Left cardiac atrium (tissue), 4 donors: ENCODE measurements around the gene PPM1J. TPM values are rescaled to one million over a fixed set of nuclear protein-coding genes. Genes with fewer than 3 reads are reported as not detected.

Experiments used
- ATAC-seq, 2 donors: fragments of 200-7000 bp; cut with Tn5 transposase; one replicate each; pipeline ENCODE4 v1.9.1; 2020; ENCODE audit warnings: mild to moderate bottlenecking in 2 of 2, moderate library complexity in 2 of 2
- DNase-seq: peaks from one replicate; pipeline ENCODE4 v3.0.0-alpha.2; 2020
- intact Hi-C, 2 donors: fragments of 100-400 bp; cut with DNase I; formaldehyde crosslinking; loops; one replicate each; pipeline versions ENCODE4 v1.14.1 to v1.15.1; 2022 to 2023
- total RNA-seq, 2 donors: library from RNA; stranded (reverse); fragmentation: NEBNext Ultra II Directional; extraction: Animal tissue kit (Norgen Biotek cat#: 25700); gene quantifications; one replicate each; pipeline ENCODE4 v1.2.1, GENCODE V29; 2021
- donor health status: DM: no; HTN: yes; CAD: no.
- donor health status: DM: no; HTN: yes; CAD: no; lungs with severe emphysema.
- donor health status: DM: yes; HTN: yes; CAD: no.
- donor health status: Dilated cardiomyopathy.

PPM1J gene
- total RNA-seq, 2 donors from 2014 or later, result 4.9 to 5.1 TPM

- DNase-seq (no peak), ATAC-seq (no peak)
- intact Hi-C loops, result loop anchor here in 1 of 2 donors (2.0 kb wide), 1 partner anchor 29 kb away; no protein-coding TSS in a partner anchor
Measured at GRCh38 chr1:112675728-112676381, 39.3 kb downstream of the PPM1J start.

DNA sequence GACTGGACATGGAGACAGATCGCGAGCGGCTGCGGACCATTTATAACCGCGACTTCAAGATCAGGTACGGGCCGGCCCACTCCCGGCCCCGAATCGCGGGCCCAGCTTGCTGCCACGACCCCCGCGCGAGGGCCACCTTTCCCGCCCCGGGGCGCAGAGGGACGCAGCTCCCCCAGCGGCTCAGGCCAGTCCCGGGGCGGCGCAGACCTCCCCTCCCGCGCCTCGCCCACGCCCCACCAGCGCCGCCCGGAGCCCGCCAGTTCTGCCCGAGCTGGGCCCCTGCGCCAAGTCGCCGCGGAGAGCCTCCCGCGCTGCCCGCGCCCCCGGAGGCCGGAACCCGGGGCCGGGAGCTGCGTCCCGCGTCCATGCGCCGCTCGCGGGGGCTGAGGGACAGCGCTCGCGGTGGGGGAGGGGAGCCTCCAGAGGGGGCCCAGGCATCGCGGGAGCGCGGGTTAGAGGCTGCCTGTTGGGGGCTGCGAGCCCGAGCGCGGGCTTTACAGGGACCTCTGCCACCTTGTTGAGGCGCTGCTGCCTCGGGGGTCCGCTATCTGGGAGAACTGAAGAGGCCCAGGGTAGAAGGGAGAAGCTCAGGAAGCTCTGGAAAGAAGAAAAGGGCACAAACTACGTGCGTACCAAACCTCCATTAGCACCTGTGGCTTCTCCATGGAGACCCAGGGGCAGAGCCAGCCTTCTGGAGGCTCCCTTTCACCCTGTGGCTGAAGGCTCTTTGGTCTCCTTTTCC lies 40.0 kb downstream of the PPM1J start:
- intact Hi-C loops, result loop anchor here in 1 of 2 donors (2.0 kb wide), 1 partner anchor 30 kb away; no protein-coding TSS in a partner anchor
- peak; percentile 68 for DNase-seq
- ATAC-seq, result peak; percentile 81 to 82

- ATAC-seq (peak; percentile 64 to 77), DNase-seq (peak; percentile 83)
- intact Hi-C loops, result loop anchor here in 1 of 2 donors (2.0 kb wide), 1 partner anchor 30 kb away; no protein-coding TSS in a partner anchor
Measured at GRCh38 chr1:112674440-112674985, 40.6 kb downstream of the PPM1J start, which contains the start of gene MOV10. Gene MOV10, plus strand, starts transcription at chr1:112674659. Its CDS starts 254 bp downstream, at chr1:112674913.

GRCh38 chr1:112673592-112674439 lies 41.3 kb downstream of the PPM1J start:
- intact Hi-C loops, result loop anchor here in 1 of 2 donors (2.0 kb wide), 1 partner anchor 31 kb away; no protein-coding TSS in a partner anchor
- DNase-seq, result peak; percentile 56

DNA sequence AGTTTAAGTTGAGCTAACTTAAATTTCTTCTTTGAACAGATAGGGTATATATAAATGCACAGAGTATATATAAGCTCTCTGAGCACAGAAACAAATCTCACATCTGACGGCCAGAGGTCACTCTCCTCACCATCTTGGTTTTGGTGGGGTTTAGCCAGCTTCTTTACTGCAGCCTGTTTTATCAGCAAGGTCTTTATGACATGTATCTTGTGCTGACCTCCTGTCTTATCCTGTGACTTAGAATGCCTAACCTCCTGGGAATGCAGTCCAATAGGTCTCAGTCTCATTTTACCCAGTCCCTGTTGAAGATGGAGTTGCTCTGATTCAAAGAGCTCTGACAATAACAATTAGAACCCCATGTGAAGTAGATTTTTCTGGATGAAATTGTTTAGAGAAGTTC lies 42.3 kb downstream of the PPM1J start:
- DNase-seq (no peak), ATAC-seq (no peak)
- intact Hi-C loops, result no loop called here

More at GRCh38 chr1:112673592-112674439, 41.3 kb downstream of the PPM1J start:
- ATAC-seq, result peak; percentile 31 to 57

DNA sequence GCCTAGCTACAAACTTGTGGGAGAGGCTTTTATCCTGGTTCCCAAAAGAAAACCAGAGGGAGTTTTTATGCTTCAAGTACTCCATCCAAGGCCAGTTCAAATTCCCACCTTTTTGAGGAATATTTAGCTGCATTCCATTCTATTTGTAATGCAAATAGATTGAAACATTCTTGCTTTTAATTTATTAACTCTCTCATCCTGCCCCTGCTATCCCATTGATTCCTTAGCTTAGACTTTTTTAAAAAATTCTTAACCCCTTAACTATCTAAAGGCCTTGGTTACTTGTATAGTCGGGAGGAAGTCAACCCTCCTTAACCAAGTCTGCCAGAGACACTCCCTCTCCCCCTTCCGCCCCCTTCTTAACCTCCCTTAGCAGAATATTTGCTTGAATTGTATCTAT lies 43.1 kb downstream of the PPM1J start:
- ATAC-seq (no peak), DNase-seq (no peak)
- intact Hi-C loops, result no loop called here

DNA sequence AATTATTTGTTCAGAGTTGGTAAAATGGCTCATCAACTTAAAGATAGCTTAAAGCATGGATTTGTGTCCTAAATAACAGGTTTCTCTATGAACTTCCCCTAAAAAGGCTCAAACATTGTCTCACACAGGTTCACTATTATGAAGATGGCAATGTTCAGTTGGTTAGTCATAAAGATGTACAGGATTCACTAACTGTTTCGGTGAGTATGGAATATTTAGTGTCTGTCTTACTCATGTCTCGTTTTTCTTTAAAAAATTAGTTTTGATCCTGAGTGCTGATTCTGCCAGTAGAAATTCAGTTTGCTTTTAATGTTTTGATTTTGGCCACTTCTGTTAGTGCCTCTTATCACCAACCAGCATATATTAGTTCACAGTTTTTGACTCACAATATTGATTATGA lies 48.2 kb downstream of the PPM1J start:
- DNase-seq, result no peak
- intact Hi-C loops, result no loop called here

DNA sequence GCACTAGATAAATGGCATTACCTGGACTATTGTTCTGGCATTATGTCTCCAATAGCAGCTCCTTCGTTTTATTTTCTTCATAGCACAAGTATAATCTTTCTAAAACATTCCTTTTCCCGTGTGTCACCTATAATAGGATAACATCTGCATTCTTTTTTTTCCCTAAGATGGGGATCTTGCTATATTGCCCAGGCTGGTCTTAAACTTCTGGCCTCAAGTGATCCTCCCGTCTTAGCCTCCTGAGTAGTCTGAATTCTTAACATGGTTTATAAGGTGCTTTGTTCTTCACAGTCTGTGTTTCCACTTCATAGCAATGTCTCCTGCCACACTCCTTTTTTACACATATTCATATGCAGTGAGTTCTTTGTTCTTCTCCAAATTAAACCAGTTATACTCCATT lies 49.3 kb downstream of the PPM1J start:
- ATAC-seq (no peak), DNase-seq (no peak)
- intact Hi-C loops, result no loop called here

More for the DNA sequence above, 48.2 kb downstream of the PPM1J start:
- ATAC-seq, result no peak

Other genes starting within 250 kb of the PPM1J start
- 1 to 10 TPM; 4.0 to 4.7 TPM for gene WNT2B, start 206.4 kb downstream of the PPM1J start, total RNA-seq
- gene ST7L, start 96.2 kb downstream of the PPM1J start, total RNA-seq, result 10 to 100 TPM; 13.9 to 14.2 TPM
- gene CAPZA1, start 95.5 kb downstream of the PPM1J start, total RNA-seq, result 10 to 100 TPM; 48.1 to 59.9 TPM
- 10 to 100 TPM; 15.9 to 20.3 TPM for gene MOV10, start 40.7 kb downstream of the PPM1J start, total RNA-seq
- 100 to 1,000 TPM; 146 to 235 TPM for gene RHOC, start 8.2 kb downstream of the PPM1J start, total RNA-seq
- gene SLC16A1, start 240.9 kb upstream of the PPM1J start, total RNA-seq, result 10 to 100 TPM; 54.0 to 80.0 TPM